Omental fat pad (tissue), 4 donors: ENCODE results near the gene TRIP13. TPM values are rescaled to one million over a fixed set of nuclear protein-coding genes. Genes with fewer than 3 reads are reported as not detected.
"Not testable (repeated sequence)": the region's sequence is repeated elsewhere in the genome, so short reads cannot be mapped to it uniquely, and the experiment has no call there.

Source experiments
- ATAC-seq: fragments of 150-250 bp; one replicate; pipeline ENCODE4 v1.9.1; 2016; ENCODE audit warnings: mild to moderate bottlenecking, moderate library complexity; ENCODE audit not compliant: low FRiP score
- DNase-seq: peaks from one replicate; pipeline ENCODE4 v3.0.0-alpha.2; 2019; ENCODE audit warnings: low spot score
- CTCF ChIP-seq, 3 donors: fragments of 450-650 bp; IDR thresholded peaks; one replicate each; pipeline ENCODE4 v1.5.1; 2016 to 2017; ENCODE audit warnings: antibody characterized with exemption in 3 of 3, mild to moderate bottlenecking in 3 of 3, moderate library complexity in 2 of 3
- total RNA-seq, 4 donors: library from RNA; depleted of rRNA; stranded (reverse); fragments of >200 nt; gene quantifications; one replicate each; pipeline ENCODE4 v1.1.0, GENCODE V29; 2016

Gene TRIP13, protein sequence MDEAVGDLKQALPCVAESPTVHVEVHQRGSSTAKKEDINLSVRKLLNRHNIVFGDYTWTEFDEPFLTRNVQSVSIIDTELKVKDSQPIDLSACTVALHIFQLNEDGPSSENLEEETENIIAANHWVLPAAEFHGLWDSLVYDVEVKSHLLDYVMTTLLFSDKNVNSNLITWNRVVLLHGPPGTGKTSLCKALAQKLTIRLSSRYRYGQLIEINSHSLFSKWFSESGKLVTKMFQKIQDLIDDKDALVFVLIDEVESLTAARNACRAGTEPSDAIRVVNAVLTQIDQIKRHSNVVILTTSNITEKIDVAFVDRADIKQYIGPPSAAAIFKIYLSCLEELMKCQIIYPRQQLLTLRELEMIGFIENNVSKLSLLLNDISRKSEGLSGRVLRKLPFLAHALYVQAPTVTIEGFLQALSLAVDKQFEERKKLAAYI
- 1 to 10 TPM in 1 of 4 donors, under 1 TPM in 3; 0.79 to 3.0 (median 0.93) TPM for total RNA-seq

- peak; percentile 36 for DNase-seq
- TF ChIP-seq CTCF (IDR thresholded peaks at IDR 0.05) = no peak
- ATAC-seq = peak; percentile 86
Observed at GRCh38 chr5:892394-893136, at the start of gene TRIP13, which contains the start of gene BRD9. Gene TRIP13 (plus strand): TSS chr5:892884. CDS start chr5:892999, 115 bp downstream. Gene BRD9 (minus strand): TSS chr5:892801. CDS start chr5:892657, 144 bp downstream.

DNA sequence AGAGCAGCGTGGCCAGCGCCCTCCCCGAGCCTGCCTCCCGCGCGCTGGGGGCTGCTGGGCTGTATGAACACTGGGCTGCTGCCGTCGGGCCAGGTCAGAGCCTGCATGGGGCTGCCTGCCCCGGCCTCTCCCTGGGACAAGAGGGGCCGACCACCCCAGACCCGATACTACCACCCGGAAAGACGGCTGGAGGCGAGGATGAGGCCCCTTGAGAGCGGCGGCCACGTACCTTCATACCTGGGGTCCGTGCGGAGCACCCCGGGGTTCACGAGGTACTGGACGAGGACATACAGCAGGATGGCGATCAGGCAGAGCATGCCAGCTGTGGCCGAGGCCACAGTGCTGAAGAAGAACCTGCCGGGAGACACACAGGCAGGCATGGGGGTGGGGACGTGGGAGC is 49.3 kb upstream of the TRIP13 start:
- ATAC-seq = not testable (repeated sequence)

GRCh38 chr5:843926-844325 is 48.8 kb upstream of the TRIP13 start:
- DNase-seq, ATAC-seq: not testable (repeated sequence)

More for the DNA sequence above, 49.3 kb upstream of the TRIP13 start:
- not testable (repeated sequence) for DNase-seq

GRCh38 chr5:844426-844825 is 48.3 kb upstream of the TRIP13 start:
- DNase-seq, ATAC-seq: not testable (repeated sequence)

GRCh38 chr5:845031-845675 is 47.5 kb upstream of the TRIP13 start:
- ATAC-seq, DNase-seq: not testable (repeated sequence)

DNA sequence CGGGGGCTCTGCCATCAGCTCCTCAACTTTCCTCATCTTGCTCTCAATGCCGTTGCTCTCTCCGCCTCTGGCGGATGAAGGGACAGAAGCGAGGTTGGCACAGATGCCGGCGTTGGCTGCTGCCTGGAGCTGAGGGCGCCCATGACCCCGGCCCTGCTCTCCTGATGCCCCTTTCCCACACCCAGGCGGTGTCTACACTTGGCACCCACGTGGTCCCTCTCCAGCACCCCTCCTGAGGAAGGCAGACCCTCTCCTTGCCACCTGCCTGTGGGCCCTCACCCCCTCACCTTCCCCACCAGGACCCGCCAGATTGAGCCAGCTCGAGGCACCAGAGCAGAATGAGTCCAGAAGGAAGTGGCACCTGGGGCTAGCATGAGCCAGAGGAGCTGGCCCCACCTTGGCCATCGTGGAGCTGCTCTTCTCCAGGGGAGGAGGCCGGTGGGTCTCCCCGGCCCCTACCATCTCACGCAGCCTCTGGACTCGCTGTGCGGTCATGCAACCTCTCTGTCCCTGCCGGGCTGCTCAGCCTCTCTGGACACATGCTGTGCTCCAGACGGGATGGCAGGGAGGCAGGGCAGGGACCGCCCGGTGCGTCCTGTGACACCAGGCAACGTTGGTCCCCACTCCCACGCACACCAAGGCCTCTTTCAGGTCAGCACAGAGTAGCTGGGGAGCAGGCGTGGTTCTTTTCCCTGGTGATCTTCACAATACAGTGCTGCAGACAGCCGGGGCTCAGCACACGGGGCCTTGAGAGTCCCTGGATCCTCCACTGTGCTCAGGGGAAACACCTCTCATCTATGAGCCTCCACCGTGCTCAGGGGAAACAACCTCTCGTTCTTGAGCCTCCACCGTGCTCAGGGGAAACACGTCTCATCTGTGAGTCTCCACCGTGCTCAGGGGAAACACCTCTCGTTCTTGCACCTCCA is 46.7 kb upstream of the TRIP13 start:
- DNase-seq, ATAC-seq: not testable (repeated sequence)

GRCh38 chr5:846602-847091 is 46.0 kb upstream of the TRIP13 start:
- DNase-seq, ATAC-seq: not testable (repeated sequence)

- ATAC-seq = peak; percentile 11
- not testable (repeated sequence) for DNase-seq
Observed at GRCh38 chr5:847212-847611, 45.5 kb upstream of the TRIP13 start.

DNA sequence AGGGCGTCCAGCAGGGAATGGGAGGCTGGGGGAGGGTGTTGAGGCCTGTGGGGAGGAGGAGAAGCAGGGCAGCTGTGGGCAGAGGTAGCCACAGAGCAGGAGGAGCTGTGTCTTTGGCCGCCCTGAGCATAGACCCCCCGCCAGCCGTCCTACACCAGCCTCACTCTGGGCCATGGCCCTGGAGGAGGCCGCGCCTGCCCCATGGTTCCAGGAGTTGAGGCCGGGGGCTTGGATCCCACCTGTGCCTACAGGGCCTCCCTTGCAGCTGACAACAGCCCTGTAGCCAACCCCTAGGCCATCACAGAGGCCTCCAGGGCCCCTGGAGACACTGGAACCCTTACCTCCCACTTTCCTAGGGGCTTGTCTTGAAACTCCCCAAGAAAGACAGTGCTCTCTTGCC is 44.9 kb upstream of the TRIP13 start:
- not testable (repeated sequence) for ATAC-seq, DNase-seq

GRCh38 chr5:848671-849111 is 44.0 kb upstream of the TRIP13 start:
- TF ChIP-seq CTCF (IDR thresholded peaks at IDR 0.05) = no peak
- no peak for DNase-seq
- ATAC-seq = no peak
